CD4-positive, alpha-beta T cell (primary cell): ENCODE measurements around the gene TUBB3. TPM values are rescaled to one million over a fixed set of nuclear protein-coding genes. Genes with fewer than 3 reads are reported as not detected.
A peak's percentile ranks its signal among the peaks of the same experiment; 100 is the strongest.

ENCODE experiments used
- ATAC-seq: fragments of 200-7000 bp; cut with Tn5 transposase; one replicate; pipeline ENCODE4 v1.10.0; 2022; ENCODE audit warnings: mild to moderate bottlenecking; ENCODE audit not compliant: poor library complexity
- CTCF ChIA-PET: fragments of 350-600 bp; sonication (Branson Sonifier 250); formaldehyde crosslinking; loops from one replicate; lab custom pipeline; 2021; ENCODE audit warnings: antibody characterized with exemption, inconsistent platforms; lab: Charles Lee
- POLR2A ChIA-PET: fragments of 350-600 bp; sonication (Branson Sonifier 250); formaldehyde crosslinking; loops from one replicate; lab custom pipeline; 2021; ENCODE audit warnings: antibody characterized with exemption, inconsistent platforms; lab: Charles Lee
- DNase-seq, 14 experiments: peaks; one replicate each; pipeline ENCODE4 v3.0.0-alpha.2; 2013 to 2020; ENCODE audit warnings: mixed read lengths in 2 of 14
- H3K27ac ChIP-seq, 2 donors: one replicate each; pipeline versions ENCODE4 v1.5.1 to v1.7.0; 2013; ENCODE audit warnings: low read length in 2 of 2, low read depth in 1 of 2, mild to moderate bottlenecking in 1 of 2
- H3K27me3 ChIP-seq, 2 experiments: 1 replicate in 1 of 2; 2 replicates in 1 of 2; pipeline versions ENCODE4 v1.6.1 to v1.7.0; 2013; ENCODE audit warnings: low read length in 2 of 2, control low read depth in 1 of 2, mild to moderate bottlenecking in 1 of 2, moderate library complexity in 1 of 2; ENCODE audit not compliant: insufficient read depth in 2 of 2, control insufficient read depth in 1 of 2
- H3K36me3 ChIP-seq: one replicate; pipeline ENCODE4 v1.6.1; 2013; ENCODE audit warnings: low read length, control low read depth; ENCODE audit not compliant: insufficient read depth
- H3K4me1 ChIP-seq: one replicate; pipeline ENCODE4 v1.6.1; 2013; ENCODE audit warnings: low read length, control low read depth; ENCODE audit not compliant: insufficient read depth
- H3K4me3 ChIP-seq: one replicate; pipeline ENCODE4 v1.5.1; 2013; ENCODE audit warnings: mild to moderate bottlenecking, low read length, moderate library complexity
- H3K9me3 ChIP-seq, 2 experiments: 1 replicate in 1 of 2; 2 replicates in 1 of 2; pipeline versions ENCODE4 v1.6.1 to v1.7.0; 2013; ENCODE audit warnings: low read length in 2 of 2, mild to moderate bottlenecking in 2 of 2, control low read depth in 1 of 2, moderate library complexity in 1 of 2; ENCODE audit not compliant: control insufficient read depth in 1 of 2, insufficient read depth in 1 of 2
- H3K27ac Mint-ChIP-seq: one replicate; pipeline ENCODE4 v1.8.0; 2020; ENCODE audit warnings: mixed read lengths
- H3K27me3 Mint-ChIP-seq: one replicate; pipeline ENCODE4 v1.8.0; 2021; ENCODE audit warnings: mixed read lengths
- H3K36me3 Mint-ChIP-seq: one replicate; pipeline ENCODE4 v1.8.0; 2021; ENCODE audit warnings: low read depth, mixed read lengths
- H3K4me1 Mint-ChIP-seq: one replicate; pipeline ENCODE4 v1.8.0; 2021; ENCODE audit warnings: low read depth, mixed read lengths
- H3K4me3 Mint-ChIP-seq: one replicate; pipeline ENCODE4 v1.8.0; 2020; ENCODE audit warnings: mild to moderate bottlenecking, mixed read lengths
- H3K9me3 Mint-ChIP-seq: one replicate; pipeline ENCODE4 v1.8.0; 2020; ENCODE audit warnings: mixed read lengths
- CTCF ChIP-seq: fragments of 200-600 bp; IDR thresholded peaks from one replicate; pipeline ENCODE4 v1.8.0; 2022; ENCODE audit warnings: antibody characterized with exemption, mild to moderate bottlenecking
- intact Hi-C, 2 experiments: fragments of 100-400 bp; cut with DNase I in 1 of 2; cut with micrococcal nuclease in 1 of 2; formaldehyde crosslinking; loops; one replicate each; pipeline versions ENCODE4 v1.15.1 to v1.9.0; 2023 to 2025; cut with DNase I, micrococcal nuclease
- total RNA-seq, 174 experiments: library from RNA in 2 of 174; stranded (reverse) in 2 of 174; gene quantifications; one replicate each; pipeline ENCODE4 v1.2.3 and lab custom pipeline; 2021 to 2026

Gene TUBB3
- total RNA-seq, 2 experiments from 2014 or later, result 0.78 to 0.88 TPM

GRCh38 chr16:89957216-89957785, 34.2 kb downstream of the TUBB3 start:
- Mint-ChIP-seq H3K4me1 (no peaks in the 10 kb centered on the region), H3K4me3 (no peak overlapping the region), H3K27me3 (no peaks in the 10 kb centered on the region), H3K9me3 (no peaks in the 10 kb centered on the region), H3K27ac (no peak overlapping the region), H3K36me3 (peaks cover 34% of the 10 kb centered on the region)
- Histone ChIP-seq H3K4me1 (no peaks in the 10 kb centered on the region), H3K36me3 (peaks cover 42% of the 10 kb centered on the region), H3K9me3 (no peaks in the 10 kb centered on the region), H3K27ac (no peak overlapping the region), H3K4me3 (peak overlapping the region; percentile 7), H3K27me3 (no peaks in the 10 kb centered on the region)
- no peak for DNase-seq
- ChIA-PET CTCF (no interaction called here), POLR2A (no interaction called here)
- no peak for ATAC-seq
- intact Hi-C loops, result loop anchor here in 1 of 2 experiments (5.0 kb wide), 1 partner anchor 70 kb away; no protein-coding TSS in a partner anchor
- TF ChIP-seq CTCF, result no peak

GRCh38 chr16:89958068-89958467, 34.9 kb downstream of the TUBB3 start:
- Mint-ChIP-seq H3K9me3 (no peaks in the 10 kb centered on the region), H3K36me3 (peaks cover 34% of the 10 kb centered on the region), H3K4me1 (no peaks in the 10 kb centered on the region), H3K27ac (no peak overlapping the region), H3K4me3 (no peak overlapping the region), H3K27me3 (no peaks in the 10 kb centered on the region)
- ChIA-PET CTCF (no interaction called here), POLR2A (no interaction called here)
- ATAC-seq (peak; percentile 29), DNase-seq (peak in 1 of 14 experiments; percentile 53)
- Histone ChIP-seq H3K36me3 (peaks cover 42% of the 10 kb centered on the region), H3K9me3 (no peaks in the 10 kb centered on the region), H3K27ac (no peak overlapping the region), H3K4me3 (no peak overlapping the region), H3K4me1 (no peaks in the 10 kb centered on the region), H3K27me3 (no peaks in the 10 kb centered on the region)
- TF ChIP-seq CTCF, result no peak
- intact Hi-C loops, result loop anchor here in 1 of 2 experiments (5.0 kb wide), 1 partner anchor 69 kb away; no protein-coding TSS in a partner anchor

GRCh38 chr16:89958596-89958995, 35.5 kb downstream of the TUBB3 start:
- Histone ChIP-seq H3K4me3 (no peak overlapping the region), H3K27ac (no peak overlapping the region), H3K36me3 (peaks cover 42% of the 10 kb centered on the region), H3K27me3 (no peaks in the 10 kb centered on the region), H3K9me3 (no peaks in the 10 kb centered on the region), H3K4me1 (no peaks in the 10 kb centered on the region)
- ATAC-seq (no peak), DNase-seq (no peak)
- Mint-ChIP-seq H3K4me1 (no peaks in the 10 kb centered on the region), H3K4me3 (no peak overlapping the region), H3K27me3 (no peaks in the 10 kb centered on the region), H3K36me3 (peaks cover 36% of the 10 kb centered on the region), H3K27ac (no peak overlapping the region), H3K9me3 (no peaks in the 10 kb centered on the region)
- intact Hi-C loops, result loop anchor here in 1 of 2 experiments (5.0 kb wide), 1 partner anchor 69 kb away; no protein-coding TSS in a partner anchor
- TF ChIP-seq CTCF, result no peak
- ChIA-PET CTCF (no interaction called here), POLR2A (no interaction called here)
